K562 (cell line): ENCODE data around the gene GOLGA2. TPM values are rescaled to one million over a fixed set of nuclear protein-coding genes. Genes with fewer than 3 reads are reported as not detected.
A peak's percentile ranks its signal among the peaks of the same experiment; 100 is the strongest.

Experiments
- BCLAF1 ChIP-seq, 2 experiments: fragments of 450-650 bp in 1 of 2; IDR thresholded peaks; 2 replicates each; pipeline ENCODE4 v1.6.1; 2011 to 2017; ENCODE audit warnings: low read depth in 2 of 2, antibody characterized with exemption in 1 of 2, borderline replicate concordance in 1 of 2, low read length in 1 of 2, mild to moderate bottlenecking in 1 of 2, mixed read lengths in 1 of 2; ENCODE audit not compliant: control insufficient read depth in 1 of 2
- BHLHE40 ChIP-seq: IDR thresholded peaks from 2 replicates; pipeline ENCODE4 v1.6.1; 2011; ENCODE audit warnings: low read length, improper control_type of control experiment
- CAMTA2 ChIP-seq: fragments of 250-450 bp; sonication (Bioruptor Pico); conservative IDR thresholded peaks from 2 replicates; pipeline ENCODE4 v1.5.1; 2022
- CGGBP1 ChIP-seq: fragments of 250-450 bp; sonication (Bioruptor Pico); IDR thresholded peaks from 2 replicates; pipeline ENCODE4 v1.9.0; 2021; ENCODE audit warnings: mild to moderate bottlenecking
- CHCHD3 ChIP-seq: fragments of 250-450 bp; sonication (Bioruptor Pico); IDR thresholded peaks from 2 replicates; pipeline ENCODE4 v2.1.2; 2022; ENCODE audit warnings: mild to moderate bottlenecking
- CHD1 ChIP-seq: fragments of 200-600 bp; sonication (generic); IDR thresholded peaks from one replicate; pipeline ENCODE4 v1.6.1; 2012; ENCODE audit warnings: mild to moderate bottlenecking, moderate library complexity, low read length, inconsistent platforms
- CREB5 ChIP-seq: fragments of 250-450 bp; sonication (Bioruptor Pico); IDR thresholded peaks from 2 replicates; pipeline ENCODE4 v1.5.0; 2020; ENCODE audit warnings: mild to moderate bottlenecking
- CSDE1 ChIP-seq, 2 experiments: fragments of 450-650 bp; IDR thresholded peaks; 2 replicates each; pipeline ENCODE4 v1.6.1; 2016; ENCODE audit warnings: mild to moderate bottlenecking in 1 of 2
- HDAC2 ChIP-seq: fragments of 450-650 bp; IDR thresholded peaks from 2 replicates; pipeline ENCODE4 v1.6.1; 2016; ENCODE audit warnings: mild to moderate bottlenecking
- HMG20B ChIP-seq: fragments of 250-450 bp; sonication (Bioruptor Pico); IDR thresholded peaks from 2 replicates; pipeline ENCODE4 v1.5.0; 2021; ENCODE audit warnings: mild to moderate bottlenecking
- KLF6 ChIP-seq: fragments of 250-450 bp; sonication (Bioruptor Pico); IDR thresholded peaks from 2 replicates; pipeline ENCODE4 v1.4.0; 2020; ENCODE audit warnings: mild to moderate bottlenecking, moderate library complexity, borderline replicate concordance
- MBD1 ChIP-seq: fragments of 250-450 bp; sonication (Bioruptor Pico); IDR thresholded peaks from 2 replicates; pipeline ENCODE4 v1.8.0; 2022; ENCODE audit warnings: inconsistent platforms
- NFIC ChIP-seq: fragments of 450-650 bp; IDR thresholded peaks from 2 replicates; pipeline ENCODE4 v1.6.1; 2017; ENCODE audit warnings: mild to moderate bottlenecking, inconsistent platforms
- PATZ1 ChIP-seq: fragments of 250-450 bp; sonication (Bioruptor Pico); IDR thresholded peaks from 2 replicates; pipeline ENCODE4 v1.5.0; 2020; ENCODE audit warnings: mild to moderate bottlenecking, borderline replicate concordance
- RFX5 ChIP-seq: IDR thresholded peaks from 2 replicates; pipeline ENCODE4 v1.6.1; 2011; ENCODE audit warnings: low read depth, mild to moderate bottlenecking, improper control_type of control experiment, low read length
- TBP ChIP-seq: optimal IDR thresholded peaks from 2 replicates; pipeline ENCODE3; 2011; ENCODE audit warnings: low read depth, low read length, improper control_type of control experiment
- ZNF507 ChIP-seq: conservative IDR thresholded peaks from 2 replicates; pipeline ENCODE4 v1.6.1; 2017; ENCODE audit warnings: missing genetic modification characterization, missing compliant biosample characterization
- polyA plus RNA-seq, 8 experiments: library from polyadenylated mRNA; depleted of rRNA in 4 of 8; stranded (reverse) in 5 of 8; unstranded in 3 of 8; fragments of >200 nt; fragmentation: Nextera tagmentation in 2 of 8; fragmentation: Illumina TruSeq in 1 of 8; extraction: Ambion mirVana in 2 of 8; extraction: Trizol in 1 of 8; gene quantifications; 2 replicates each; pipeline versions ENCODE4 v1.2.1 to v1.2.3, GENCODE V29; 2011 to 2014; ENCODE audit warnings: inconsistent platforms in 1 of 8, missing spikeins in 1 of 8
- total RNA-seq, 7 experiments: library from RNA; depleted of rRNA in 6 of 7; stranded (reverse); fragments of >200 nt in 6 of 7; fragmentation: Illumina TruSeq in 2 of 7; extraction: Trizol in 2 of 7; gene quantifications; 2 replicates each; pipeline versions ENCODE4 v1.2.1 to v1.2.3, GENCODE V29; 2011 to 2021; ENCODE audit warnings: low replicate concordance in 1 of 7
- TF ChIP-seq, protein P1 (sequence below): sonication (generic); formaldehyde crosslinking; IDR thresholded peaks from 2 replicates; pipeline ENCODE4 v1.8.0; 2022; ENCODE audit warnings: mild to moderate bottlenecking, missing genetic modification reagents

Gene GOLGA2
- total and polyA plus RNA-seq, 9 of the 15 experiments (the other 6 are each of a cell fraction or from before 2014, with no cell fraction given): 15.7 to 138 (median 76.0) TPM

GRCh38 chr9:128218518-128219389, 57.1 kb downstream of the GOLGA2 start (continued):
- TF ChIP-seq PATZ1 (CRISPR knock-in tag) (0 out of 2 replicates have a peak, but pooled peaks have one; percentile 39), CREB5 (CRISPR knock-in tag) (no peak), HDAC2 (peak; percentile 90; the same call in 1 of the 2 replicates), RFX5 (no peak), CHD1 (no peak), HMG20B (no peak), TBP (peak; percentile 78), BCLAF1 (IDR thresholded peaks at IDR 0.05; ENCODE audit: borderline replicate concordance in 1 of 2, control insufficient read depth in 1 of 2, low read depth in 2 of 2, low read length in 1 of 2) (no peak), CSDE1 (IDR thresholded peaks at IDR 0.05) (no peak), CAMTA2 (CRISPR knock-in tag) (0 out of 2 replicates have a peak, but pooled peaks have one; percentile 56), CHCHD3 (no peak), ZNF507 (tag) (no peak), CGGBP1 (no peak), MBD1 (no peak), NFIC (no peak), BHLHE40 (peak; percentile 59), KLF6 (CRISPR knock-in tag) (no peak)
- TF ChIP-seq, protein P1, sequence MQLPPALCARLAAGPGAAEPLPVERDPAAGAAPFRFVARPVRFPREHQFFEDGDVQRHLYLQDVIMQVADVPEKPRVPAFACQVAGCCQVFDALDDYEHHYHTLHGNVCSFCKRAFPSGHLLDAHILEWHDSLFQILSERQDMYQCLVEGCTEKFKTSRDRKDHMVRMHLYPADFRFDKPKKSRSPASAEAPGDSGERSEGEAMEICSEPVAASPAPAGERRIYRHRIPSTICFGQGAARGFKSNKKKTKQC (CRISPR knock-in tag): no peak
